ENCODE results near the gene ASB3.

- TF ChIP-seq THRA (IDR thresholded peaks at IDR 0.05) (no peak), BRD4 (IDR thresholded peaks at IDR 0.05) (no peak), POLR2A (conservative IDR thresholded peaks at IDR 0.05) (no peak)
- TF ChIP-seq, protein P1, sequence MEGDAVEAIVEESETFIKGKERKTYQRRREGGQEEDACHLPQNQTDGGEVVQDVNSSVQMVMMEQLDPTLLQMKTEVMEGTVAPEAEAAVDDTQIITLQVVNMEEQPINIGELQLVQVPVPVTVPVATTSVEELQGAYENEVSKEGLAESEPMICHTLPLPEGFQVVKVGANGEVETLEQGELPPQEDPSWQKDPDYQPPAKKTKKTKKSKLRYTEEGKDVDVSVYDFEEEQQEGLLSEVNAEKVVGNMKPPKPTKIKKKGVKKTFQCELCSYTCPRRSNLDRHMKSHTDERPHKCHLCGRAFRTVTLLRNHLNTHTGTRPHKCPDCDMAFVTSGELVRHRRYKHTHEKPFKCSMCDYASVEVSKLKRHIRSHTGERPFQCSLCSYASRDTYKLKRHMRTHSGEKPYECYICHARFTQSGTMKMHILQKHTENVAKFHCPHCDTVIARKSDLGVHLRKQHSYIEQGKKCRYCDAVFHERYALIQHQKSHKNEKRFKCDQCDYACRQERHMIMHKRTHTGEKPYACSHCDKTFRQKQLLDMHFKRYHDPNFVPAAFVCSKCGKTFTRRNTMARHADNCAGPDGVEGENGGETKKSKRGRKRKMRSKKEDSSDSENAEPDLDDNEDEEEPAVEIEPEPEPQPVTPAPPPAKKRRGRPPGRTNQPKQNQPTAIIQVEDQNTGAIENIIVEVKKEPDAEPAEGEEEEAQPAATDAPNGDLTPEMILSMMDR (IDR thresholded peaks at IDR 0.05 in 2 of 3, conservative IDR thresholded peaks at IDR 0.05 in 1 of 3; ENCODE audit: insufficient read depth in 2 of 3, low read depth in 1 of 3, low read length in 3 of 3): no peak
- TF ChIP-seq, protein P2, sequence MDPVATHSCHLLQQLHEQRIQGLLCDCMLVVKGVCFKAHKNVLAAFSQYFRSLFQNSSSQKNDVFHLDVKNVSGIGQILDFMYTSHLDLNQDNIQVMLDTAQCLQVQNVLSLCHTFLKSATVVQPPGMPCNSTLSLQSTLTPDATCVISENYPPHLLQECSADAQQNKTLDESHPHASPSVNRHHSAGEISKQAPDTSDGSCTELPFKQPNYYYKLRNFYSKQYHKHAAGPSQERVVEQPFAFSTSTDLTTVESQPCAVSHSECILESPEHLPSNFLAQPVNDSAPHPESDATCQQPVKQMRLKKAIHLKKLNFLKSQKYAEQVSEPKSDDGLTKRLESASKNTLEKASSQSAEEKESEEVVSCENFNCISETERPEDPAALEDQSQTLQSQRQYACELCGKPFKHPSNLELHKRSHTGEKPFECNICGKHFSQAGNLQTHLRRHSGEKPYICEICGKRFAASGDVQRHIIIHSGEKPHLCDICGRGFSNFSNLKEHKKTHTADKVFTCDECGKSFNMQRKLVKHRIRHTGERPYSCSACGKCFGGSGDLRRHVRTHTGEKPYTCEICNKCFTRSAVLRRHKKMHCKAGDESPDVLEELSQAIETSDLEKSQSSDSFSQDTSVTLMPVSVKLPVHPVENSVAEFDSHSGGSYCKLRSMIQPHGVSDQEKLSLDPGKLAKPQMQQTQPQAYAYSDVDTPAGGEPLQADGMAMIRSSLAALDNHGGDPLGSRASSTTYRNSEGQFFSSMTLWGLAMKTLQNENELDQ (CRISPR knock-in tag; IDR thresholded peaks at IDR 0.05; ENCODE audit: borderline replicate concordance): no peak
These were observed 4.1 kb downstream of the ASB3 start for GRCh38 chr2:53782676-53783075.
